Spinal cord (tissue), 10 donors: ENCODE data around the gene MRLN. TPM values are rescaled to one million over a fixed set of nuclear protein-coding genes. Genes with fewer than 3 reads are reported as not detected.

Experiments
- DNase-seq, 6 donors: peaks; one replicate each; pipeline versions ENCODE4 v3.0.0 to v3.0.0-alpha.2; 2013 to 2015; ENCODE audit warnings: low spot score in 6 of 6, low read depth in 4 of 6
- H3K27ac ChIP-seq: one replicate; pipeline ENCODE4 v1.5.1; 2013; ENCODE audit warnings: low read depth, low read length, control low read depth
- H3K27me3 ChIP-seq: one replicate; pipeline ENCODE4 v1.6.1; 2013; ENCODE audit warnings: low read length; ENCODE audit not compliant: control insufficient read depth, insufficient read depth
- H3K36me3 ChIP-seq: one replicate; pipeline ENCODE4 v1.6.1; 2013; ENCODE audit warnings: low read length; ENCODE audit not compliant: control insufficient read depth, insufficient read depth
- H3K4me1 ChIP-seq: one replicate; pipeline ENCODE4 v1.6.1; 2013; ENCODE audit warnings: low read length; ENCODE audit not compliant: control insufficient read depth, insufficient read depth
- H3K4me3 ChIP-seq: one replicate; pipeline ENCODE4 v1.5.1; 2013; ENCODE audit warnings: low read depth, low read length, control low read depth
- H3K9me3 ChIP-seq: one replicate; pipeline ENCODE4 v1.6.1; 2013; ENCODE audit warnings: low read length; ENCODE audit not compliant: control insufficient read depth, insufficient read depth
- WGBS: methylation state at CpG from one replicate; pipeline ENCODE4 v1.1.5; 2013; ENCODE audit warnings: missing lambda C conversion rate; ENCODE audit not compliant: insufficient coverage; 5-methylcytosine and 5-hydroxymethylcytosine counted together
- polyA plus RNA-seq, 2 donors: library from polyadenylated mRNA; unstranded; fragments of 120-200 nt; gene quantifications; one replicate each; pipeline ENCODE4 v1.2.1, GENCODE V29; 2013; ENCODE audit not compliant: insufficient read length in 2 of 2
- total RNA-seq, 2 donors: library from RNA; depleted of rRNA in 1 of 2; stranded (reverse); fragments of 120-200 nt in 1 of 2; fragments of >200 nt in 1 of 2; gene quantifications; one replicate each; pipeline versions ENCODE4 v1.2.3 to v1.2.4, GENCODE V29; 2013 to 2014
- donor health status: healthy.

The MRLN gene
- total and polyA plus RNA-seq, 4 donors = 1.6 to 25.0 (median 2.8) TPM; not detected in 1

- Histone ChIP-seq H3K27ac (no peak overlapping the region), H3K4me3 (no peak overlapping the region), H3K27me3 (no peaks in the 10 kb centered on the region), H3K9me3 (no peaks in the 10 kb centered on the region), H3K36me3 (no peaks in the 10 kb centered on the region), H3K4me1 (no peaks in the 10 kb centered on the region)
- WGBS = 83% methylated on average over 1 of the region's 3 CpGs
- no peak for DNase-seq
Observed at GRCh38 chr10:59695637-59696036, 57.6 kb downstream of the MRLN start.

- Histone ChIP-seq H3K4me1 (no peaks in the 10 kb centered on the region), H3K27ac (no peak overlapping the region), H3K9me3 (no peaks in the 10 kb centered on the region), H3K36me3 (no peaks in the 10 kb centered on the region), H3K4me3 (no peak overlapping the region), H3K27me3 (no peaks in the 10 kb centered on the region)
- DNase-seq = no peak
- no CpG with 5 or more reads among the region's 1 CpG for WGBS
Observed at GRCh38 chr10:59694936-59695335, 58.3 kb downstream of the MRLN start.

DNA sequence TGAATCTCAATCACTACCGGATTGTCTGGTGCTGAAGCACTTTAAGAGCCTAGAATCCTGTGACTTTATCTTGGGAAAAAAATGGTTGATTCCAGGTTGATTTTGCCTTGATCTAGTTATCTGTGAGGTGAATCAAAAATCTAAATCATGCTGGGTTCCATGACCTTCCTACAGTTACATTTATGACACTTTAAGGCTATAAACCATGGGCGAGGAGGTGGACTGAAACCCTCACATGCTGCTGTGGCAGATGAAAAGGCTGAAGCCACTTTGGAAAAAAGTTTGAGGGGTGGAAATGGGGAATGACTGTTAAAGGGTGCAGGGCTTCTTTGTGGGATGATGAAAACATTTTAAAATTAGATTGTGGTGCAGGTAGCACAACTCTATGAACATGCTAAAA, 61.1 kb downstream of the MRLN start:
- no CpG with 5 or more reads among the region's 2 CpGs for WGBS

GRCh38 chr10:59688921-59689351, 64.3 kb downstream of the MRLN start:
- no peaks in the 10 kb centered on the region for H3K36me3 ChIP-seq
- H3K27ac ChIP-seq = no peak overlapping the region
- WGBS = no CpG with 5 or more reads among the region's 5 CpGs
- no peak overlapping the region for H3K4me3 ChIP-seq
- no peaks in the 10 kb centered on the region for H3K9me3 ChIP-seq
- H3K27me3 ChIP-seq = no peaks in the 10 kb centered on the region
- H3K4me1 ChIP-seq = no peaks in the 10 kb centered on the region
- DNase-seq = no peak

More for the DNA sequence above, 61.1 kb downstream of the MRLN start:
- Histone ChIP-seq H3K4me3 (no peak overlapping the region), H3K4me1 (no peaks in the 10 kb centered on the region), H3K27me3 (no peaks in the 10 kb centered on the region), H3K36me3 (no peaks in the 10 kb centered on the region), H3K27ac (no peak overlapping the region), H3K9me3 (no peaks in the 10 kb centered on the region)
- DNase-seq = no peak

DNA sequence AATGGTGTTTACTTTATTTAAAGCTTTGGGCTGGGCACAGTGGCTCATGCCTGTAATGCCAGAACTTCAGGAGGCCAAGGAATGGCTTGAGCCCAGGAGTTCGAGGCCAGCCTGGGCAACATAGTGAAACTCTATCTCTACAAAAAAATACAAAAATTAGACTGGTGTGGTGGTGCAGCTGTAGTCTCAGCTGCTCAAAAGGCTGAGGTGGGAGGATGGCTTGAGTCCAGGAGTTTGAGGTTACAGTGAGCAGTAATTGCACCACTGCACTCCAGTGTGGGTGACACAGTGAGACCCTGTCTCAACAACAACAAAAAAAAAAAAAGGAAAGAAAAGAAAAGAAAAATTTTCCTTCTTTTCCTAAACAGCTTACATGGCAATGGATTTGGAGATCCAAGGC, 65.6 kb downstream of the MRLN start:
- H3K36me3 ChIP-seq = no peaks in the 10 kb centered on the region
- no peaks in the 10 kb centered on the region for H3K9me3 ChIP-seq
- no peaks in the 10 kb centered on the region for H3K27me3 ChIP-seq
- no CpG with 5 or more reads among the region's 1 CpG for WGBS
- no peak overlapping the region for H3K4me3 ChIP-seq
- no peak overlapping the region for H3K27ac ChIP-seq
- no peak for DNase-seq
- no peaks in the 10 kb centered on the region for H3K4me1 ChIP-seq

Other genes starting within 250 kb of the MRLN start
- 100 to 1,000 TPM in 1 of 2 donors, 10 to 100 TPM in 1; 52.1 to 108 TPM for gene SLC16A9, start 43.6 kb downstream of the MRLN start, total RNA-seq
- 10 to 100 TPM; 26.6 to 35.4 TPM for gene SLC16A9, start 43.6 kb downstream of the MRLN start, polyA plus RNA-seq
- 10 to 100 TPM; 31.6 to 68.9 TPM for gene CCDC6, start 153.1 kb upstream of the MRLN start, total RNA-seq
- gene CCDC6, start 153.1 kb upstream of the MRLN start, polyA plus RNA-seq = 10 to 100 TPM; 32.6 to 46.7 TPM